Upper lobe of left lung (tissue), 6 donors: ENCODE measurements around the gene SUDS3. TPM values are rescaled to one million over a fixed set of nuclear protein-coding genes. Genes with fewer than 3 reads are reported as not detected.

Experiments
- ATAC-seq, 2 donors: fragments of 200-7000 bp; cut with Tn5 transposase; one replicate each; pipeline ENCODE4 v1.9.1; 2022; ENCODE audit warnings: mild to moderate bottlenecking in 2 of 2, moderate library complexity in 2 of 2; ENCODE audit not compliant: low FRiP score in 2 of 2
- DNase-seq, 2 donors: peaks; one replicate each; pipeline ENCODE4 v3.0.0-alpha.2; 2019 to 2020
- H3K27ac ChIP-seq, 4 donors: fragments of 200-600 bp; sonication (generic); one replicate each; pipeline ENCODE4 v1.5.1; 2016 to 2019
- H3K27me3 ChIP-seq, 4 donors: fragments of 200-600 bp; sonication (generic); one replicate each; pipeline ENCODE4 v1.5.1; 2017 to 2019
- H3K36me3 ChIP-seq, 4 donors: fragments of 200-600 bp; sonication (generic); one replicate each; pipeline ENCODE4 v1.5.1; 2016 to 2019
- H3K4me1 ChIP-seq, 4 donors: fragments of 200-600 bp; sonication (generic); one replicate each; pipeline ENCODE4 v1.5.1; 2018 to 2019
- H3K4me3 ChIP-seq, 4 donors: fragments of 200-600 bp; sonication (generic); one replicate each; pipeline ENCODE4 v1.5.1; 2017 to 2019; ENCODE audit warnings: mild to moderate bottlenecking in 2 of 4, moderate library complexity in 1 of 4
- H3K9me3 ChIP-seq, 4 donors: fragments of 200-600 bp; sonication (generic); one replicate each; pipeline ENCODE4 v1.5.1; 2018 to 2019
- CTCF ChIP-seq, 6 experiments: fragments of 450-650 bp in 4 of 6; fragments of 200-600 bp in 2 of 6; sonication (generic) in 2 of 6; IDR thresholded peaks; one replicate each; pipeline ENCODE4 v1.5.1; 2016 to 2019; ENCODE audit warnings: antibody characterized with exemption in 6 of 6
- EP300 ChIP-seq, 4 donors: sonication (generic); formaldehyde crosslinking; IDR thresholded peaks; one replicate each; pipeline ENCODE4 v1.5.1; 2017; ENCODE audit warnings: antibody characterized with exemption in 4 of 4, control low read depth in 2 of 4
- POLR2A ChIP-seq, 4 donors: fragments of 450-650 bp; IDR thresholded peaks; one replicate each; pipeline ENCODE4 v1.5.1; 2016 to 2017; ENCODE audit warnings: antibody characterized with exemption in 4 of 4, mild to moderate bottlenecking in 2 of 4
- POLR2AphosphoS5 ChIP-seq, 2 donors: sonication (generic); formaldehyde crosslinking; IDR thresholded peaks; one replicate each; pipeline ENCODE4 v1.5.1; 2017; ENCODE audit warnings: antibody characterized with exemption in 2 of 2
- whole genome bisulfite sequencing, 2 donors: methylation state at CpG; one replicate each; pipeline ENCODE4 v1.1.5; 2017 to 2018; 5-methylcytosine and 5-hydroxymethylcytosine counted together
- total RNA-seq, 6 donors: library from RNA; depleted of rRNA in 4 of 6; stranded (reverse); fragments of >200 nt in 4 of 6; gene quantifications; one replicate each; pipeline versions ENCODE4 v1.1.0 to v1.2.1, GENCODE V29; 2016 to 2021
- donor health status: DM: no; HTN: no; CAD: no; lungs with moderate emphysema.
- donor health status: DM: no; HTN: yes; CAD: no; lungs with severe emphysema.

Gene SUDS3
- total RNA-seq, 6 donors from 2014 or later, result 18.4 to 69.1 (median 35.1) TPM

- Histone ChIP-seq H3K36me3 (no peaks in the 10 kb centered on the region), H3K9me3 (no peaks in the 10 kb centered on the region), H3K4me1 (no peaks in the 10 kb centered on the region), H3K4me3 (no peak overlapping the region), H3K27me3 (no peaks in the 10 kb centered on the region), H3K27ac (no peak overlapping the region)
- no peak for DNase-seq
- TF ChIP-seq CTCF (IDR thresholded peaks at IDR 0.05) (no peak), POLR2AphosphoS5 (IDR thresholded peaks at IDR 0.05) (no peak), EP300 (IDR thresholded peaks at IDR 0.05) (no peak), POLR2A (IDR thresholded peaks at IDR 0.05) (no peak)
- WGBS, 2 donors, result 63 to 68% methylated on average over 3 of the region's 3 CpGs
- no peak for ATAC-seq
Measured at GRCh38 chr12:118428643-118429042, 52.3 kb downstream of the SUDS3 start.

- no peak for TF ChIP-seq CTCF (IDR thresholded peaks at IDR 0.05)
- peak in 1 of 4 donors; percentile 4 for TF ChIP-seq EP300 (IDR thresholded peaks at IDR 0.05)
- no peak for ATAC-seq
- no peaks in the 10 kb centered on the region for H3K36me3 ChIP-seq
- H3K4me3 ChIP-seq, result no peak overlapping the region
- 57 to 69% methylated on average over 7 of the region's 7 CpGs for WGBS, 2 donors
- peak in 1 of 2 donors; percentile 73 for DNase-seq
- no peaks in the 10 kb centered on the region for H3K4me1 ChIP-seq
- H3K27me3 ChIP-seq, result no peaks in the 10 kb centered on the region
- no peaks in the 10 kb centered on the region for H3K9me3 ChIP-seq
- no peak overlapping the region for H3K27ac ChIP-seq
Measured at GRCh38 chr12:118429688-118430383, 53.5 kb downstream of the SUDS3 start.

GRCh38 chr12:118430516-118430915, 54.2 kb downstream of the SUDS3 start:
- ATAC-seq, result no peak
- no peak overlapping the region for H3K27ac ChIP-seq
- 73 to 82% methylated on average over 4 of the region's 4 CpGs for WGBS, 2 donors
- H3K9me3 ChIP-seq, result no peaks in the 10 kb centered on the region
- TF ChIP-seq POLR2A (IDR thresholded peaks at IDR 0.05) (no peak), POLR2AphosphoS5 (IDR thresholded peaks at IDR 0.05) (no peak), CTCF (IDR thresholded peaks at IDR 0.05) (no peak), EP300 (IDR thresholded peaks at IDR 0.05) (no peak)
- H3K36me3 ChIP-seq, result no peaks in the 10 kb centered on the region
- H3K4me3 ChIP-seq, result no peak overlapping the region
- DNase-seq, result no peak
- no peaks in the 10 kb centered on the region for H3K4me1 ChIP-seq
- no peaks in the 10 kb centered on the region for H3K27me3 ChIP-seq

GRCh38 chr12:118432812-118433545, 56.6 kb downstream of the SUDS3 start:
- H3K4me3 ChIP-seq, result no peak overlapping the region
- no peaks in the 10 kb centered on the region for H3K4me1 ChIP-seq
- ATAC-seq (no peak), DNase-seq (no peak)
- no peaks in the 10 kb centered on the region for H3K36me3 ChIP-seq
- WGBS, 2 donors, result 46 to 48% methylated on average over 5 of the region's 5 CpGs
- H3K27ac ChIP-seq, result no peak overlapping the region
- no peak for TF ChIP-seq EP300 (IDR thresholded peaks at IDR 0.05)
- H3K27me3 ChIP-seq, result no peaks in the 10 kb centered on the region
- H3K9me3 ChIP-seq, result no peaks in the 10 kb centered on the region

GRCh38 chr12:118436002-118436730, 59.8 kb downstream of the SUDS3 start:
- TF ChIP-seq CTCF (IDR thresholded peaks at IDR 0.05) (no peak), POLR2AphosphoS5 (IDR thresholded peaks at IDR 0.05) (no peak), POLR2A (IDR thresholded peaks at IDR 0.05) (no peak), EP300 (IDR thresholded peaks at IDR 0.05) (no peak)
- Histone ChIP-seq H3K9me3 (no peaks in the 10 kb centered on the region), H3K36me3 (no peaks in the 10 kb centered on the region), H3K4me1 (no peaks in the 10 kb centered on the region), H3K27me3 (no peaks in the 10 kb centered on the region), H3K27ac (no peak overlapping the region), H3K4me3 (no peak overlapping the region)
- no peak for ATAC-seq
- WGBS, 2 donors, result 67 to 75% methylated on average over 10 of the region's 10 CpGs
- DNase-seq, result no peak
